WTC11 (cell line): Measurements from ENCODE around the gene THUMPD3. TPM values are rescaled to one million over a fixed set of nuclear protein-coding genes. Genes with fewer than 3 reads are reported as not detected.

ENCODE experiments used
- ATAC-seq: fragments of 200-7000 bp; cut with Tn5 transposase; 2 replicates; pipeline ENCODE4 v1.10.0; 2021; ENCODE audit warnings: mild to moderate bottlenecking, moderate library complexity
- CTCF ChIA-PET: fragments of 300-600 bp; sonication (Branson Sonifier 250); formaldehyde crosslinking; loops from one replicate; lab custom pipeline; 2021; ENCODE audit warnings: antibody characterized with exemption; lab: Charles Lee
- POLR2A ChIA-PET: fragments of 350-600 bp; sonication (Branson Sonifier 250); formaldehyde crosslinking; loops from one replicate; lab custom pipeline; 2021; ENCODE audit warnings: antibody characterized with exemption; lab: Charles Lee
- DNase-seq: peaks from one replicate; pipeline ENCODE4 v3.0.0; 2021; ENCODE audit warnings: low spot score
- H3K27ac Mint-ChIP-seq: 2 replicates; pipeline ENCODE4 v1.8.0; 2021; ENCODE audit warnings: mixed read lengths
- H3K27me3 Mint-ChIP-seq: 2 replicates; pipeline ENCODE4 v1.8.0; 2021; ENCODE audit warnings: low read depth, mild to moderate bottlenecking, moderate library complexity, mixed read lengths
- H3K36me3 Mint-ChIP-seq: 2 replicates; pipeline ENCODE4 v1.8.0; 2021; ENCODE audit warnings: mixed read lengths
- H3K4me1 Mint-ChIP-seq: 2 replicates; pipeline ENCODE4 v1.8.0; 2022; ENCODE audit warnings: mixed read lengths
- H3K4me3 Mint-ChIP-seq: 2 replicates; pipeline ENCODE4 v1.8.0; 2021; ENCODE audit warnings: mild to moderate bottlenecking, moderate library complexity, mixed read lengths
- H3K9me3 Mint-ChIP-seq: 2 replicates; pipeline ENCODE4 v1.8.0; 2021; ENCODE audit warnings: mixed read lengths
- AR ChIP-seq: fragments of 250-450 bp; sonication (Bioruptor Pico); IDR thresholded peaks from 2 replicates; pipeline ENCODE4 v1.9.0; 2021; ENCODE audit warnings: mild to moderate bottlenecking
- ATF2 ChIP-seq: sonication (generic); formaldehyde crosslinking; IDR thresholded peaks from 2 replicates; pipeline ENCODE4 v1.8.1; 2022; ENCODE audit warnings: low read depth, missing genetic modification reagents, borderline replicate concordance
- ATF6 ChIP-seq: sonication (generic); formaldehyde crosslinking; IDR thresholded peaks from 2 replicates; pipeline ENCODE4 v1.8.1; 2023; ENCODE audit warnings: mild to moderate bottlenecking, missing genetic modification reagents
- CBFB ChIP-seq: sonication (generic); formaldehyde crosslinking; IDR thresholded peaks from 2 replicates; pipeline ENCODE4 v1.8.1; 2022; ENCODE audit warnings: mild to moderate bottlenecking, low read depth, missing genetic modification reagents
- CREM ChIP-seq: sonication (generic); formaldehyde crosslinking; IDR thresholded peaks from 2 replicates; pipeline ENCODE4 v1.8.1; 2022; ENCODE audit warnings: mild to moderate bottlenecking, missing genetic modification reagents, moderate library complexity
- E2F4 ChIP-seq: sonication (generic); formaldehyde crosslinking; IDR thresholded peaks from 2 replicates; pipeline ENCODE4 v1.8.1; 2022; ENCODE audit warnings: low read depth, mild to moderate bottlenecking, moderate library complexity, missing genetic modification reagents, borderline replicate concordance
- ELF4 ChIP-seq: sonication (generic); formaldehyde crosslinking; IDR thresholded peaks from 2 replicates; pipeline ENCODE4 v1.8.1; 2022; ENCODE audit warnings: low read depth, mild to moderate bottlenecking, moderate library complexity, missing genetic modification reagents
- FOXK1 ChIP-seq: sonication (generic); formaldehyde crosslinking; IDR thresholded peaks from 2 replicates; pipeline ENCODE4 v1.8.0; 2022; ENCODE audit warnings: mild to moderate bottlenecking, moderate library complexity, missing genetic modification reagents
- FOXP1 ChIP-seq: sonication (generic); formaldehyde crosslinking; IDR thresholded peaks from 2 replicates; pipeline ENCODE4 v1.8.0; 2022; ENCODE audit warnings: missing genetic modification reagents, mild to moderate bottlenecking, moderate library complexity, borderline replicate concordance
- GABPB1 ChIP-seq: sonication (generic); formaldehyde crosslinking; IDR thresholded peaks from 2 replicates; pipeline ENCODE4 v1.8.1; 2023; ENCODE audit warnings: mild to moderate bottlenecking, missing genetic modification reagents
- IRF2 ChIP-seq: sonication (generic); formaldehyde crosslinking; IDR thresholded peaks from 2 replicates; pipeline ENCODE4 v1.8.0; 2022; ENCODE audit warnings: low read depth, missing genetic modification reagents, borderline replicate concordance
- MXD4 ChIP-seq: fragments of 250-450 bp; sonication (Bioruptor Pico); IDR thresholded peaks from 2 replicates; pipeline ENCODE4 v1.8.0; 2021; ENCODE audit warnings: mild to moderate bottlenecking, moderate library complexity, borderline replicate concordance
- NFE2L1 ChIP-seq: sonication (generic); formaldehyde crosslinking; IDR thresholded peaks from 2 replicates; pipeline ENCODE4 v1.8.1; 2023; ENCODE audit warnings: missing genetic modification reagents
- NR3C1 ChIP-seq: sonication (generic); formaldehyde crosslinking; conservative IDR thresholded peaks from 2 replicates; pipeline ENCODE4 v1.8.1; 2023; ENCODE audit warnings: low read depth, mild to moderate bottlenecking, missing genetic modification reagents
- RELA ChIP-seq: sonication (generic); formaldehyde crosslinking; IDR thresholded peaks from 2 replicates; pipeline ENCODE4 v1.8.1; 2022; ENCODE audit warnings: missing genetic modification reagents, mild to moderate bottlenecking, borderline replicate concordance
- ZBTB43 ChIP-seq: sonication (generic); formaldehyde crosslinking; IDR thresholded peaks from 2 replicates; pipeline ENCODE4 v1.8.1; 2023; ENCODE audit warnings: mild to moderate bottlenecking, missing genetic modification reagents
- ZNF219 ChIP-seq: sonication (generic); formaldehyde crosslinking; IDR thresholded peaks from 2 replicates; pipeline ENCODE4 v1.8.0; 2023; ENCODE audit warnings: missing genetic modification reagents, mild to moderate bottlenecking, borderline replicate concordance
- ZNF396 ChIP-seq: fragments of 250-450 bp; sonication (Bioruptor Pico); IDR thresholded peaks from 2 replicates; pipeline ENCODE4 v1.8.0; 2021; ENCODE audit warnings: mild to moderate bottlenecking, moderate library complexity, borderline replicate concordance
- ZNF425 ChIP-seq: fragments of 250-450 bp; sonication (Bioruptor Pico); conservative IDR thresholded peaks from 2 replicates; pipeline ENCODE4 v1.9.0; 2021; ENCODE audit warnings: mild to moderate bottlenecking
- total RNA-seq: library from RNA; stranded (reverse); gene quantifications from 3 replicates; pipeline ENCODE4 v1.2.3, GENCODE V29; 2021
- TF ChIP-seq, protein P1 (sequence below): sonication (generic); formaldehyde crosslinking; IDR thresholded peaks from 2 replicates; pipeline ENCODE4 v1.8.1; 2023; ENCODE audit warnings: mild to moderate bottlenecking, moderate library complexity, missing genetic modification reagents
- TF ChIP-seq, protein P2 (sequence below): fragments of 250-450 bp; sonication (Bioruptor Pico); IDR thresholded peaks from 2 replicates; pipeline ENCODE4 v1.9.0; 2021; ENCODE audit warnings: mild to moderate bottlenecking
- TF ChIP-seq, protein P3 (sequence below): sonication (generic); formaldehyde crosslinking; IDR thresholded peaks from 2 replicates; pipeline ENCODE4 v1.8.0; 2023; ENCODE audit warnings: missing genetic modification reagents

THUMPD3 gene
- total RNA-seq, 1 experiment from 2014 or later = 67.5 TPM

DNA sequence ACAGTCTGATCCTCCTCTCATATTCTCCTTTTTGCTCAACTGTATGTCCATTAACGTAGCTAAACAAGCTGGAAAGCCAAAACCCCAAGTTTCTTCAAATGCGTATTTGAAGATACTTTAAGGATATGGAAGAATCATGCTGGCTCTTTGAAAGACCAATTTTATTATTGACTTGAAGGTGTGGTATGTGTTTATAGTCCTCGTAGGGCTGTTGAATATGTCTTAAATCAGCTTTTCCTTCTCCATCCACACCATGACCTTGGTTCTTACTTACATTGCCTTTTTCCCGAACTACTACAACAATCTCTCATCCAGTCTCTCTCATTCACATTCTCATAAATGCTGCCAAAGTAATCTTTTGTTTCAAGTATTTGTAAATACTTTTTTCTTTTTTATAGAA, 19.7 kb upstream of the THUMPD3 start (continued):
- TF ChIP-seq ZBTB43 (CRISPR knock-in tag) (no peak), IRF2 (CRISPR knock-in tag) (no peak), AR (no peak), FOXP1 (CRISPR knock-in tag) (no peak), E2F4 (CRISPR knock-in tag) (no peak), GABPB1 (CRISPR knock-in tag) (no peak), ATF2 (CRISPR knock-in tag) (no peak), FOXK1 (no peak)

DNA sequence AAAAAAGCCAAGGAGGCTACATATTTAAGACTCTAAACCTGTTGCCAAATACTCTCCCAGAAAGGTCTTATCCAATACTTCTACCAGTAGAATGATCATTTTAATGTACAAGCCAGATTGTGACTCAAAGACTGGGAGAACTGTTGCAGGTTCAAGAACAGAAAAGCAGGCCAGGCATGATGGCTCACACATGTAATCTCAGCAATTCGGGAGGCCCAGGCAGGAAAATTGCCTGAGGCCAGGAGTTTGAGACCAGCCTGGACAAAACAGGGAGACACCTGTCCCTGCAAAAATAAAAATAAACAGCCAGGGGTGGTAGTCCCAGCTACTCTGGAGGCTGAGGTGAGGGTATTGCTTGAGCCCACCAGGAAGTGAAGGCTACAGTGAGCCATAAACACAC, 17.8 kb upstream of the THUMPD3 start:
- no peak for DNase-seq
- no peak overlapping the region for H3K27ac Mint-ChIP-seq
- peaks cover 10% of the 10 kb centered on the region for H3K4me1 Mint-ChIP-seq
- no peaks in the 10 kb centered on the region for H3K36me3 Mint-ChIP-seq
- ChIA-PET CTCF (interaction anchor here (1.2 kb wide), 1 partner anchor 43 kb away, joined by 3 read pairs; no protein-coding TSS in a partner anchor), POLR2A (no interaction called here)
- peaks cover 4% of the 10 kb centered on the region; the same call in 1 of the 2 replicates for H3K27me3 Mint-ChIP-seq
- H3K4me3 Mint-ChIP-seq = no peak overlapping the region
- no peak for ATAC-seq
- H3K9me3 Mint-ChIP-seq = no peaks in the 10 kb centered on the region
- no peak for TF ChIP-seq CREM (CRISPR knock-in tag)
- TF ChIP-seq MXD4 (CRISPR knock-in tag) = no peak
- no peak for TF ChIP-seq FOXK1
- TF ChIP-seq ZNF396 (CRISPR knock-in tag) = no peak
- TF ChIP-seq, protein P1, sequence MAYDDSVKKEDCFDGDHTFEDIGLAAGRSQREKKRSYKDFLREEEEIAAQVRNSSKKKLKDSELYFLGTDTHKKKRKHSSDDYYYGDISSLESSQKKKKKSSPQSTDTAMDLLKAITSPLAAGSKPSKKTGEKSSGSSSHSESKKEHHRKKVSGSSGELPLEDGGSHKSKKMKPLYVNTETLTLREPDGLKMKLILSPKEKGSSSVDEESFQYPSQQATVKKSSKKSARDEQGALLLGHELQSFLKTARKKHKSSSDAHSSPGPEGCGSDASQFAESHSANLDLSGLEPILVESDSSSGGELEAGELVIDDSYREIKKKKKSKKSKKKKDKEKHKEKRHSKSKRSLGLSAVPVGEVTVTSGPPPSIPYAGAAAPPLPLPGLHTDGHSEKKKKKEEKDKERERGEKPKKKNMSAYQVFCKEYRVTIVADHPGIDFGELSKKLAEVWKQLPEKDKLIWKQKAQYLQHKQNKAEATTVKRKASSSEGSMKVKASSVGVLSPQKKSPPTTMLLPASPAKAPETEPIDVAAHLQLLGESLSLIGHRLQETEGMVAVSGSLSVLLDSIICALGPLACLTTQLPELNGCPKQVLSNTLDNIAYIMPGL = no peak
- no peak for TF ChIP-seq NFE2L1 (CRISPR knock-in tag)
- TF ChIP-seq NR3C1 (CRISPR knock-in tag) = no peak
- no peak for TF ChIP-seq ZNF219 (CRISPR knock-in tag)
- TF ChIP-seq, protein P2, sequence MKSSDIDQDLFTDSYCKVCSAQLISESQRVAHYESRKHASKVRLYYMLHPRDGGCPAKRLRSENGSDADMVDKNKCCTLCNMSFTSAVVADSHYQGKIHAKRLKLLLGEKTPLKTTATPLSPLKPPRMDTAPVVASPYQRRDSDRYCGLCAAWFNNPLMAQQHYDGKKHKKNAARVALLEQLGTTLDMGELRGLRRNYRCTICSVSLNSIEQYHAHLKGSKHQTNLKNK (CRISPR knock-in tag) = no peak
- TF ChIP-seq ELF4 (CRISPR knock-in tag) = no peak
- TF ChIP-seq RELA (CRISPR knock-in tag) = no peak
- TF ChIP-seq ATF6 (CRISPR knock-in tag) = no peak
- TF ChIP-seq IRF2 (CRISPR knock-in tag) = no peak
- no peak for TF ChIP-seq ZNF425 (CRISPR knock-in tag)
- TF ChIP-seq, protein P3, sequence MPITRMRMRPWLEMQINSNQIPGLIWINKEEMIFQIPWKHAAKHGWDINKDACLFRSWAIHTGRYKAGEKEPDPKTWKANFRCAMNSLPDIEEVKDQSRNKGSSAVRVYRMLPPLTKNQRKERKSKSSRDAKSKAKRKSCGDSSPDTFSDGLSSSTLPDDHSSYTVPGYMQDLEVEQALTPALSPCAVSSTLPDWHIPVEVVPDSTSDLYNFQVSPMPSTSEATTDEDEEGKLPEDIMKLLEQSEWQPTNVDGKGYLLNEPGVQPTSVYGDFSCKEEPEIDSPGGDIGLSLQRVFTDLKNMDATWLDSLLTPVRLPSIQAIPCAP (CRISPR knock-in tag) = no peak
- no peak for TF ChIP-seq CBFB (CRISPR knock-in tag)
